ENCODE measurements around the gene TYW5.

TYW5 gene, protein sequence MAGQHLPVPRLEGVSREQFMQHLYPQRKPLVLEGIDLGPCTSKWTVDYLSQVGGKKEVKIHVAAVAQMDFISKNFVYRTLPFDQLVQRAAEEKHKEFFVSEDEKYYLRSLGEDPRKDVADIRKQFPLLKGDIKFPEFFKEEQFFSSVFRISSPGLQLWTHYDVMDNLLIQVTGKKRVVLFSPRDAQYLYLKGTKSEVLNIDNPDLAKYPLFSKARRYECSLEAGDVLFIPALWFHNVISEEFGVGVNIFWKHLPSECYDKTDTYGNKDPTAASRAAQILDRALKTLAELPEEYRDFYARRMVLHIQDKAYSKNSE

DNA sequence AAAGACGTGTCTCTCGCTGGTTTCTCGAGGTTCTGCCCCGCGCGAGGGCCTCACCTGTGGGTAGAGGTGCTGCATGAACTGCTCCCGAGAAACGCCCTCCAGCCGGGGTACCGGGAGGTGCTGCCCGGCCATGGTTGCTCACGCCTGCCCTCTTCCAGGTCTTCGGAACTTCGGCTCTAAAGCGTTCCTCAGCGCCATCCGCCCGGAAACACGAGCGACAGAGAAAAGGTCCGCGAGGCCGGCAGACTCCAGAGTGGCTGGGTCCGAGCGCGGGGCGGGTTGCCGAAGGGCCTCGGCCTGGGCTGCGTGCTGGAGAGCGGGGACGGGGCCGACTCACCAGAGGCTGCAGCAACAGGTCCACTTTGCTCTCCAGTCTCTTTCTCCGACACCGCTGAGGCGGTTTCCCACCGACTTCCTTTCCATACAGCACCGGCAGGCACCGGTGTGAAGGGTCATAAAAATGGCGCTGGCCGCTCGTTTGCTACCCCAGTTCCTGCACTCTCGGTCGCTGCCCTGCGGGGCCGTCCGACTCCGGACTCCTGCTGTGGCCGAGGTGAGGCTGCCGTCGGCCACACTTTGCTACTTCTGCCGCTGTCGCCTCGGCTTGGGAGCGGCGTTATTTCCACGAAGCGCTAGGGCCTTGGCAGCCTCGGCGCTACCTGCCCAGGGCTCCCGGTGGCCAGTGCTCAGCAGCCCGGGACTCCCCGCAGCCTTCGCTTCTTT lies at the start of gene TYW5, which contains the start of gene MAIP1:
TSS of gene TYW5 (minus strand) at position 153 of the 723 bp plus-strand sequence. CDS start at position 132, 21 bp downstream.
TSS of gene MAIP1 (plus strand) at position 244 of the 723 bp plus-strand sequence. CDS start at position 461, 217 bp downstream.
- DNase-seq (ENCODE audit: low read depth in 2 of 2): peak; percentile 63

DNA sequence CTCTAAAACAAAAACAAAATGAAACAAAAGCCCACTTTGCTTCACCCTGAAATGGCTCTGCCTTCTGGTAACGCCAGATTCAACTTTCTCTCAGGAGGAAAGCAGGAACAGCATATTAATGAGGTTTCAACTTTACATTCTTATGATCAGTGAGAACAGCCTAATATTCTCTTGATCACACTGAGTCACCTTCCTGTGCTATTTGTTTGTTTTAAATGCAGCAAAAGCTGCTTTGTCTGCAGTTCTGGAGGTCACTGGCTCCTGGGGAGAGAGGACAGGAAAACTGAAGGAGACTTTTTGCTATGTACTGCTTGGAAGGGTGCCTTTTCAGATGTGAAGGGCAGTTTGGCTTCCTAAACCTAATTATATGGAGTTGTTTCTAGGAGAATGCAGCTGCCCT lies 48.2 kb upstream of the TYW5 start:
- no peak for DNase-seq (ENCODE audit: low read depth in 2 of 2)

DNA sequence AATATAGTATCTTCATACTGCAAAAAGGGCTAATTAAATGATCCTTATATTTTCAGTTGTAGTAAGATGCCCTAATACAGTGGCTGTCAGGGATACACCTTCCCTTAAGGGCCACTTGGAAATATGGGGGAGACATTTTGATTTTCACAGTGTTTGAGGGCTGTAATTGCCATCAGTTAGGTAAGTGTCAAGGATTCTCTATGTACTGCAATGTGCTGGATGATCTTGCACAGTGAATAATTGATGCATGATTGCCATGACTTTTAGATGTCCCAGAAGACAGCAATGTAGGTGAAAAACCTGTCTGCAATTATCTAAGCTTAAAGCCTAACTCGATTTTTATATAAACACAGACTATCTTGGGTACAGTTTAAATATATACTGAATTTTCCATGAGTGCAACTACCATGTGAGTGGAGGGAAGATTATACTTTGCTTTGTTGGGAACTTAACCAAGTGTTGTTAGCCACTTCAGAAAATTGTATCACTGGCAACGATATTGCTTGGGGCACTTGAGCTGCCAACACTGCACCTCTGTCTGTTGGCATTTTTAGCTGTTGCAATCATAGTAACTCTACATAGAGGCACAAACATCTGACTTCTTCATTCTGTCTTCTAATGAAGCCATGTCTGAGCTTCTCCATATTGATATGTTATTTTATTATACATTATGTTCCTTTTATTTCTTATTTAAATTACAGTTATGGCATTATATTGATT lies 45.3 kb upstream of the TYW5 start:
- no peak for DNase-seq (ENCODE audit: low read depth in 2 of 2)

DNA sequence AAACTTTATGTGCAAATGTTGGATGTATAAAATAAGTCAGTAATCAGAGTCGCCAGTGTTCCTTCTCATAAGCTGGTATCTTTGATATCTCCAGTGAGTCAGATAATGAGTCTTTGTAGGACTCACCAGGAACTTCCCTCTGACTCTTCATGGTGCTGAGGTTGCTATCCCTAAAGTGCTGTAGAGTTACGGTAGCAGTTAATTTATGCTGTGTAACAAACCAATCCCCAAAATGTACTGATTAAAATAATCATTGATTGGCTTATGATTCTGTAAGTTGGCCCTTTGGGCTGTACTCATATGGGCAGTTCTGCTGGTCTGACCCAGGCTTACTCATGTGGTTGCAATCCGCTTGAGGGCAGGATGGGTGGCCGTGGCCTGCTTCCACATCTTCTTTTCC lies 43.9 kb upstream of the TYW5 start:
- DNase-seq (ENCODE audit: low read depth in 2 of 2): no peak

DNA sequence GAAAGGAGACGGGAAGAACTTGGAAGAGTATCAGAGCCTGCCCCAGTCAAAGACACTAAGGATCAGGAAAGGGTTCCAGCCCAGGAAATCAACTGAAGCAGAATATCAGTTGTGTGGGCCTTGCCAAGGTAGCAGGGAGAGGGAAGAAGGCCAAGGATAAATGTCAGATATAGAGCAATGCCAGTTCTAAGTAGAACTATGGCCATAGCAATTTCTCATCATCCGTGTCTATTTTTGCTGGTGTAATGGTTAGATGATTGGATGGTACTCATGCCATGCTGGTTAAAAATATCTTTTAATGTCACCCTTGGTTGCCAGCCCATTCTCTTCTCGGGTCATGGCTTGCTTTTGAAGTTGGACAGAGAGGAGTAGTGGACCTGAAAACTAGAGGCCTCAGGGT lies 42.0 kb upstream of the TYW5 start:
- DNase-seq (ENCODE audit: low read depth in 2 of 2): no peak

DNA sequence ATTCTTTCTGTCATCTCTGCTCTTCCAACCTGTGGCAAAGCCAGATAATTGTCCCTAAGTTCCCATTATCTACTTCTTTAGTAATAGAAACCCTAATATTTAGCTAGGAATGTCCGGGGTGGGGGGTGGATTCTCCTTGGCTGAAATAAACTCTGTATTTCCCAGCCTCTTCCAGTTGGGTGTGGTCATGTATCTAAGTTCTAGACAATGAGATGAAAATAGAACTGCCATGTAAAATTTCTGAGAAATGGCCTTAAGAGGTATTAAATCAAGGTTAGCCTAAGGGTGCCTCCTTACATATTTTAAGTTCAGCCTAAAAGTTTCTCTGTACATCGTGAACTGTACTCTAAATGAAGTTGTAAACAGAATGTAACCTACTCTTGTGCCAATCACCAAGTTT lies 39.6 kb upstream of the TYW5 start:
- no peak for DNase-seq (ENCODE audit: low read depth in 2 of 2)

DNA sequence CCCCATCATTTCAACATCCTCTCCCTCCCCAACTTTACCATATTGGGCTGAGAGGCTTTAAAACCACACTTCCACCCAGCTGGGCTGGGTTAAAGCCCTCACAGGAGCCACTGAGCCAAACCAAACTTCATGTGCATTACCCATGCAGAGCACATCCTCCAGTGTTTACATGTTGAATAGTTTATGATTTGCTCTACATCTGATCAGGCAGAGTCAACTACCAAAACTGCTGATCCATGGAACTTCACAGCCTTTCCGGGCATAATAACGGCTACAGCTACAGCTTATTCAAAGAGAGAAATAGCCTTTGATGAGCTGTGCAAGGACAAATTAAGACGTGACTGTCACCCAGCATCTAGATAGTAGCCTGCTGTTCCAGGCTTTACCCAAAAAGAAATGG lies 39.1 kb upstream of the TYW5 start:
- DNase-seq (ENCODE audit: low read depth in 2 of 2): no peak

DNA sequence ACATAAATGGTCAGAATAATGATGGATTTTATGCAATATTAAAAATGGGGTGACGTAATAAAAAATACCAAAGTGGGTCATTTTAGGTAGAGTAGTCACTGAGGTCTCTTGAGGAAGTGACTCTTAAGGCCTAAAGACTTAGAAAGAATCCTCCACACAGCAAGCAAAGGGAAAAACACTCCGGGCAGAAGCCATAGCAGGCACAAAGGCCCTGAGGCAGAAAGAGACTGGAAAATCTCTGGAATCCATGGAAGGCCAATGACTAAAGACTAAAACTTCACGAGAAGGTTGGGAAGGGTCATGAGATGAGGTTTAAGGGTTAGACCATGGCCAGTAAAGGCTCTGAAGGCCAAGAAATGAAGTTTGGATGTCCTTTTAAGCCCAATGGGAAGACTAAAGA lies 37.0 kb upstream of the TYW5 start:
- no peak for DNase-seq (ENCODE audit: low read depth in 2 of 2)

DNA sequence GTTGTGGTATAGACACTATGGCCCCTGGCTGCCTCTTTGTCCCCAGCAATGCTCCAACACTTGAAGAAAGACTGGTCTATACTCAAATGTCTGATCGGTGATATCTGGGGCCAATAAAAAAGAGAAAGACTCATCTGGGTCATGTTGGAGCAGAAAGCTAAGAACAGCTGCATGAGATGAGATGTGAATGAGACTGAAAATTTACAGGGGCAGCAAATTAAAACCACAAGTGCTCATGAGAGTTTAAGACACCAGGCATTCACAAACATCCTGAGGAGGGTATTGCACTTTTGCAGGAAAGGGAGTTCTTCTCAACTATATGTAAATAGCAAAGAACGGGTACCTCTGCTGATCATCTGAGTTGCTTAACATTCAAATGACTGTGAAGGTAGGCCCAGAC lies 36.4 kb upstream of the TYW5 start:
- no peak for DNase-seq (ENCODE audit: low read depth in 2 of 2)

DNA sequence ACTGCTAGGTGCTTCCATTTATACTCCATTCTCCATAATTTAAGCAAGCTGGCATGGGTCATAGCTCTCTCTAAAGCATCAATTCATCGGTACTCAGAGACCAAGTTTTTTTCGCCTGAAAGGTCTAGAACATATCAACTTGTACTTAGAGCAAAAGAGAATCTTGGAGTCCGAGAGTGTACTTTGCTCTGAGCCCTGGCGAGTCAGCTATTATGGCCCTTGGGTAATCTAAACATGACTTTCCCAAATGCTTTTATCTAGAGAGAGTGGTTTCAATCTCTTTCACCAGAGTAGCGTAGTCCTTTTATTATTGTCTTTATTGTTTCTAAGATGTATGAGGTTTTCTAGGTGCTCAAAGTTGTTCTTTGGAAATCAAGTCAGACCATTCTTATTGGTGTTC lies 34.5 kb upstream of the TYW5 start:
- DNase-seq (ENCODE audit: low read depth in 2 of 2): no peak

DNA sequence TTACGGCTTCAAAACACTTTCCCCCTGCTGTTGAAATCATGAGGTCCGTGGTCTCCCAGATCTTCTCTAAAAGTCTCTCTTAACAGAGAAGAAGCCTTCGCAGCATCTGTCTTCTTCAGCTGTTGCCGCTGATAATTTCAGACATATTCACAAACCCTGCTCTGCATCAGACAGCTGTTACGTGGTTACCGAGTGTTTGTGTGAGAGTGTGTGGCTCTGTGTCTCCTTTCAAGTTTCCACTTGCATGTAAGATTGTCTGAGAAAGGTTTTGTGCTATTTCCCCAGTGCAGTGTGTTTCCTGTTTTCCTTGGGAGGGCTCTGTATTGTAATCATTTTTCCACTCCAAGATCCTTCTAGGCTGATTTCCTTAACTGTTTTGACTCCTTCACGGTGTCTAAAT lies 32.9 kb upstream of the TYW5 start:
- DNase-seq (ENCODE audit: low read depth in 2 of 2): no peak

DNA sequence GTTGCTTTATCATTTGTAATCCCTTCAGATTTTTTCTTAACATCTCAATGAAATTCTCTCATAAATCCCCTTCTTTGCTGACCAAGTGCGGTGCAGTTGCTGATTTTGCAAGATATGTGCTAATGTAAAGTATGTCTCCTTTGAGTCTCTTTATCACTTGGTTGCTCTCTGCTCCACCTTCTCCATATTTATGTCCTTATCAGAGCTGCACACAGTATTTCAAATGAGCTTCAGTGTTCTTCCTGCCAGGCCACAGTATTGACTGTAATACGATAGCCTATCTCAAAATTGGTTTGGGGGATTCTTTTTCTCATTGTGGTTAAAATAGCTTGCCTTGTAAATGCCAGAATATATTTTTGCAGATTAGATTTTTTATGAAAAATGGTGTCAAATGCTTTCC lies 32.3 kb upstream of the TYW5 start:
- DNase-seq (ENCODE audit: low read depth in 2 of 2): no peak

DNA sequence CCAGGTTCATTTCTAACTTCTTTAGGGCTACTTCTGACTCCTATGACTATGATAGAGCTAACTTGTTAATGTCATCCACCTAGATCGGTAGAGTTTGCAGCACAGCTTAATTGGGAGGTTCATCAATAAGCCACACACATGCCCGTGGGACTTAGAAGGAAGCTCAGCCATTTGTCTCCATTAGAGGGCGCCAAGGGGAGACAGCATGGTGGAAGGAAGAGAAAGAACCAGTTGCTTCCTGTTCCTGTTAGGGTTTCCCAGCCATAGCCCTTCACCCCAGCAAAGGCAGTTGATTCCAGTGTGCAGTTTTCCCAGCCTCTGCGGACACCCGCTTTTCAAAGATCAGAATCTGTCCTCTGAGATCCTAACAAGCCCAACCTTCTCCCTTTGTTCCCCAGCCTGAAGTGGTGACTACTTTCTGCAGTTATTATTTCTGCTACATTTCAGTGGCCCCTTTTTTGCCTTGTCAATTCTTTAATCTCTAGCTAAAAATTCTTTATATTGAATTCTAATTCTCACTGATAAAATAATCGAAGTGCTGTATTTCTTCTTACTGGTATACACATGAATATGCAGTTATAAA lies 30.4 kb upstream of the TYW5 start:
- peak; percentile 21 to 43 for DNase-seq (ENCODE audit: low read depth in 2 of 2)

DNA sequence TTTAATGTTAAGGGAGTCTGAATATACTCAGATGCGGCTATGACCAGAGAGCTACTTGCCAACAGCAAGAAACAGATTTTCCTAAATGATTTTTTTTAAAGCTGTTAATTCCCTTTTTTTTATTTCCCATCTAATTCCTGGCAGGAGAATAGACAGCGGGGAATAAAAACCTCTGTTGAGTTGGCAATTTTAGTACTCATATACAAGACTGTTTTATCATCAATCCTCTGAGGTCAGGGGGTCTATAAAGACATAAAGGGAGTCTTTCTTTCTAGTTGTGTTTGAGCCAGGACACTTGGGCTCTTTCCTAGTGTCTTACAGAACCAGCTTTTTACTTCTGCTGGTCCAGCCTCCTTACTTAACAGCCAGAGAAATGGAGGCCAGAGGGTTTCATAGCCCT lies 29.5 kb upstream of the TYW5 start:
- no peak for DNase-seq (ENCODE audit: low read depth in 2 of 2)

DNA sequence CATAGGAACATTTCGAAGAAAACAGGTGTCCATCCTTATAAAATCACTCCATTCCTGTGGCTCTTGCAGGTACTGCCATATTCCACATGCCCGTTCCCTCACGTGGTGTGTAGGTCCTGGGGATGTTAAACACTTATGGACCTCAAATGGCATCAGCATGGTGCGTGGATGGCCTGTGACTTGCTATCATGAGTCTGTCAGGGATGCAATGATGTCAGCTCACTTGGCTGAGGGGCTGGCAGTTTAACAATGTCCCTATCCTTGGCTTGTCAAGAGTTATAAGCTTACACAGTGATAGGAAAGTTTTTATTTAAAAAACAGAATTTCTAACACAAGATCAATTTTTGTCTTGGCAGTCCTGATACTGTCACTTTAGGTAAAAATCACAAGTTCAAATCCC lies 28.9 kb upstream of the TYW5 start:
- DNase-seq (ENCODE audit: low read depth in 2 of 2): no peak

DNA sequence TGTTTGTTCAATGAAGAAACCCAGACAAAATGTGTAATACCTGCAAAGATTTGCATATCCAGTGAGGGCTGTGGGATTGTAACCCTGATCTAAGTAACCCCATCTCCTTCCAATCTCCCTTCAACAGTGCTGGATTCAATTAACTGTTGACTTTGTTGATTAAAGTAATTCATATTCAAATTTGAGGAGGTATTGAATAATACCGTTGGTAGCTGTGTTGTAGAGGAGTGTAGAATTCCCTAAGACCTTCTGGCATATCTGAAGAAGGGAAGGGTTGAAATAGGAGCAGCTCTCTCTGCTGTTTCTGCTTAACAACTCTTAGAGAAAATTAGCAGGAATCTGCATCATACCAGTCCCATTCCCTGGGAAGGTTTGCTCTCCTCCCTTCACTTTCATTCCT lies 28.2 kb upstream of the TYW5 start:
- no peak for DNase-seq (ENCODE audit: low read depth in 2 of 2)

DNA sequence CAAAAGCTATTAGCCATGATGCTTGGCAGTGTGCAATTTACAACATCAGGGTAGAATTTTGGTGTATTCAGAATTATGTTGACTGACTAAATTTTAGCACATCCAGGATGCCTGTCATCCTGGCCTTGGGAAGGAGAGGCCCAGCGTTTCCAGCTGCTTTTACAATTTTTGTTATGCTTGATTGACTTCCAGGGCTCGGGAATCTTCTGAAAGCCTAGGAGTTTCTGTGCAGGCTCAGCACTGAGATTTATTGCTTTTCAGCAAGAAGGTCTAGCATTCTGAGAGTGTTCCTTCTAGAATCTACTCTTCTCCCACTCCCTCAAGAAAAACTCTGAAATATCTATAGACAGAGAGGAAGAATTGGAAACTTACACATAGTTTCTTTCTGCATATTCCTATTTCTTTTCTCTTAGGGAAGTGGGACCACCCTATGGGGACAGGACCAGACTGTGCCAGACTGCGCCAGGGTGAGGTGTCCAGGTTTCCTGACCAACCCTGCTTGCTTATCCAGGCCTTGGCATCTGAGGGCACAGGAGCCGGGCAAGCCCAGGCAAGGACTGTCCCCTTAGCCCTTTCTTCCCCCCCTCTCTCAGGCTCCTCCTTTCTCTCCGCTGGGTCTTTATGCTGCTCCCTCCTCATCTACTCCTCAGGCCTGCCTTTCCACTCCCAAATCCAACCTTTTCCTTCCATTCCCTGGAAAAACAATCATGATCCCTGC lies 27.0 kb upstream of the TYW5 start:
- no peak for DNase-seq (ENCODE audit: low read depth in 2 of 2)

DNA sequence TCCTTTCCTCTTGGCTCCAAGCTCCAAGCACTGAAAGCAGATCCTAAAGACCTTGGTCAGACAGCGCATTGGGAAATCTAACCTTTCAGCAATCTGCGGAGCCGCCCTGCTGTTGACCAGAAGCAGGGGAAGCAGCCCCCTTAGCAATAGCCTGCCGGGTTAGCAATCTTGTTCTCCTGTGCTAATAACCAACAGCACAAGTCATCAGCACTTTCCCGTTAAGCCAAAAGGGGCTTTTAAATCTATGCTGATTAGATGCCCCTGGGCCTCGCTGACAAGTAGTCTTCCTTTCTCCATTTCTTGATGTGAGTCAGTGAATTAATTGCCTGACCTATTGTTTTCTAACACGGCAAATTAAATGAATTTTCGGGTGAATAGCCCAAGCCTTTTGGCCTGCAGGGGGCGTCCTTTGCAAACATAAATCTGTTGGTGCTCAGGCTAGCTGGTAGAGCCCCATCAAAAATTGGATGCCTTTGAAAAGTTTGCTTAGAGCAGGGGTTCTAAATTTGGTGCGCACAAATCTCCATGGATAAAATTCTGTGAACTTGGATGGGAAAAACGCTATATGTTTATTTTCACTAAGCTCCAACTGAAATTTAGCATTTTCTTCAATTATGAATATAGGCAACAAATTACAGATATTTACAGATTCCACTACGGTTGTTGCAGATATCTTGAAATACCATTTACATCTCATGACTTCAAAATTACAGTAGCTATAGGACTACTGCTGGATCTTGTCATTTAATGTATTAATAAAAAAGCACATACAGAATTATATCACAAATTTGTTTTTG lies 24.7 kb upstream of the TYW5 start:
- DNase-seq (ENCODE audit: low read depth in 2 of 2): peak; percentile 48 to 59

DNA sequence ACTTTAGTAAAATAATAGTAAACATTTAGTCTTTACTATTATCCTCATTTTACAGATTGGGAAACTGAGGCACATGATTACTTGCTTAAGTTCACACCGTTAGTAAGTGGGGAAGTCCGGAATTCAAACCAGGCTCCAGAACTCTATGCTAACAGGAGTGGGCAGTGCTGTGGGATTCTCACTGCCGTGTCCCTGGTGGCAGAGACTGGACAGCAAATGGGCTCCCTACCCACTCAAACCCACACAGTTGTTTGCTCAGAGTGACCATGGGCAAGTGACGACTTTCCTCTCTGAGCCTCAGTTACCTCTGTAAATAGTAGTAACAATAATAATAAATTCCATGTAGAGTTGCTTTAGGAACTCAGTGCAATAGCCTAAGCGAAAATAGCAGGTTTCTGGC lies 24.1 kb upstream of the TYW5 start:
- no peak for DNase-seq (ENCODE audit: low read depth in 2 of 2)

DNA sequence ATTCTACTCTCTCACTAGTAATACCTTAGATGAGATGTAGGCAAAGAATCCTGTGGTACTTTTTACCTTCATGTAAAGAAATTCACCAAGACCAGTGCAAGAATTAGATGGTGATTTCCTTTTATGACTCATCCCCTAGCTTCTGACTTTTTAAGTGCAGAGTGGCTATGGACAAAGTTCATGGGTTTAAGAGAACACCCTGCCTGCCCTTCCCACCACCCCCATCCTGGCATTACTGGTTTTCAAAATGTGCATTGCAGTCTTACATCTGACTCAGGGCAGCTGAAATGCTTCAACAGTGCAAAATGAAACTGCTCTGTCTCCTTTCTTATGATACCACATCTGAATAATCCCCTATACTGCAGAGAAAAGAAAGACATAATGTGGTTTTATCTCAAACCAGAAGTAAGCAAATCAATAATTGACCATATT lies 22.7 kb upstream of the TYW5 start:
- DNase-seq (ENCODE audit: low read depth in 2 of 2): peak; percentile 35 to 45
